Neural progenitor cell (in vitro differentiated cells): ENCODE results near the gene ZKSCAN5.

Experiments used
- CTCF ChIP-seq: fragments of 200-600 bp; sonication (generic); IDR thresholded peaks from 2 replicates; pipeline ENCODE4 v1.5.1; 2017; ENCODE audit warnings: antibody characterized with exemption, mild to moderate bottlenecking
- EZH2 ChIP-seq: fragments of 200-600 bp; sonication (generic); IDR thresholded peaks from 2 replicates; pipeline ENCODE4 v1.6.1; 2017; ENCODE audit warnings: antibody characterized with exemption, mild to moderate bottlenecking, moderate library complexity
- EZH2phosphoT487 ChIP-seq: fragments of 200-600 bp; sonication (generic); IDR thresholded peaks from 2 replicates; pipeline ENCODE4 v1.6.1; 2017; ENCODE audit warnings: antibody characterized with exemption

GRCh38 chr7:99561737-99562051 lies 57.2 kb downstream of the ZKSCAN5 start:
- TF ChIP-seq CTCF (no peak), EZH2phosphoT487 (no peak), EZH2 (no peak)
